Suppressor macrophage treated with lipopolysaccharide for 1 hour (primary cell): Measurements from ENCODE around the gene USP7.
"Not testable (repeated sequence)": the region's sequence is repeated elsewhere in the genome, so short reads cannot be mapped to it uniquely, and the experiment has no call there.

Source experiments
- DNase-seq, 3 donors: peaks; one replicate each; pipeline ENCODE4 v3.0.0-alpha.2; 2020 to 2022

Gene USP7

DNA sequence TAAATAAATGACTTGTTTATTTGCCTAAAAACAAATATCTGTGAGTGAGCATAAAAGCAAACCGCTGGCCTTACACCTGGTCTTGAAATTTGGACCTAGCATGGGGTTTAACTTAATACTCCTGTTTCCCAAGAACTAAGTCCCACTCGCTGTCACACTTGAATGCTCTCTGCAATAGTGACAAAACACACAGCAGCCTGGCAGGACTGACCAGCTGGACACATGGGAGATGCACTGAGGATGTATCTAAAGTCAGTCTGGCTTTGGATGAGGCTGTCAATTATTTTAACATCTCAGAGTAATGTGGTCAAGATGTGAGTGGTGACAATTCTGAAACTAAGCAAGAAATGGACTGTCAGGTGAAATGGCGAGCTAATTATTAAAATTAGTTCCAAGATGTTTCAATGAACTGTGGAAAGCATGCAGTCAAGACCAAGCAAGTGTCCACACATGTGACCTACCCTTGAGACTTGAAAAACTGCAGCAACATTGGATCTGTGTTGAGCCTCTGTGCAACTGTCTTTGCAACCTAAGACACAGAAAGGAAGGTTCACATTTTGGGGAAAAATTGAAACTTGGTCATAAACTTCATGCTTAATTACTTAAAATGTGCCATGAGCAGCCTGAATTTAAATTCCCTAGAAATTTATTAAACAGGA is 64.9 kb downstream of the USP7 start:
- DNase-seq: no peak

- no peak for DNase-seq
Measured at GRCh38 chr16:8894736-8895334, 68.9 kb downstream of the USP7 start.

DNA sequence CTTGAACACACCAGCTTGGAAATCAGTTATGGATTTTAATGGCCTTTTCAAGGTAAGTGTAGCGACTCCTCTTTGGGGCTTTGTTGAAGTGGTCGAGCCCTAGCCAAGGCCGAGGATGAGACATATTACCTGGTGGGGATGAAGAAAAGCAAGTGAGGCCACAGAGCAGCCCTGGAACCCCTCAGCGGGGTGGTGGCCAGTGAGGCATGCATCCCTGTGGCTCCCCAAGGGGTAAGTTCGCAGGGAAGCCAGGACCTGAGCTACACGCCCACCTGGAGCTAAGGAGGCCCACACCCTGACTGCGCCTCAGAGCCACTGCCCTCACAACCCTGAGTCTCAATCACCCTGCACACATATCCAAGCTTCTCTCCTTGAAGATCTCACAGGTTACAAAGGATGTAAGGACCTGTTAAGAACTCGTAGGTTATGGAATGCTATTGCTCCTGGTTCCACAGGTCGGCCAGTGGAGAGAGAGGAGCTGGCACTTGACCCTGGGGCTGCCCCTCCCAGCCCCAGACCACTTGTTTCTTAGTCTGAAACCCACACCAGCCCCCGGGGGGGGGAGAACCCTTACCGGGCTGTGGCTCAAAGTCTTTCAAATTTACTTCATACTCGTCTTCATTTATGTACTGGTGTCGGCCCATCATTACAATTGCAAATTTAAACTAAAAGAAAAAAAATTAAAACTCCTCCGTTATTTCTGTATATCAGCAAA is 69.6 kb downstream of the USP7 start:
- no peak for DNase-seq

DNA sequence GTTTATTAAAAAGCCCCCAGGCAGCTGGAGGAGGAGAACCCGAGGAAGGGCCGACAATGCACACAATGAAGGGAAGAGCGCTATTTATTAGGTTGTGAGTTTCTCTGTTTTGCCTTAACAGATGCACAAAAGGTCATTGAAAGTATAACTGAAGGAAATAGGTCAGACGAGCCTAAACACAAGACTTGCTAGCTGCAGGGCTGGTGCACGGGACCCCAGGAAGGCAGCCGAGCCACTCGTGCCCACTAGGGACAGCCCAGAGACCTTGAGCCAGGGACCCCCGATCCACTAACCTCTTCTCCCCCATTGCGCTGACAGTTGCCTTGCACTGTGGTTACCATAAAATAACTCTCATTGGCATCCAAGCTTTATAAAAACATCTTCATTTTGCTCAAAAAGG is 70.3 kb downstream of the USP7 start:
- DNase-seq: no peak

- no peak for DNase-seq
Measured at GRCh38 chr16:8892101-8892575, 71.6 kb downstream of the USP7 start.

DNA sequence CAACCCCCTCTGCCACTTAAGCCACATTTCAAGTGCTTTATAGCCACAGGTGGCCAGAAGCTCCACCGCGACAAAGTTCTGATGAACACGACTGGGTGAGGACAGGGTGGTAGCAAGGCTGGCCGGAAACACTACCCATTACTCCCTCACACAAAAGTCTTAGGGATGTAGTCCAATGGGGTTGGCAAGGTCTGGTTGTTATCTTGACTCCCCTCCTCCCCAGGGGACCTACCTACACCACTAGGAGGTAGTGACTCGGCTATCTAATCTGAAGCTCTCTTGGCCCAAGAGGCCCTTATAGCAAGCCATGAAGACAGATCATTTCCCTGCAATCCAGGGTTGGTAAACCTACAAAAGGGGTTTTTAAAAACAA is 73.2 kb downstream of the USP7 start:
- DNase-seq: no peak

GRCh38 chr16:8889893-8890548 is 73.7 kb downstream of the USP7 start:
- no peak for DNase-seq

GRCh38 chr16:8888951-8889892 is 74.5 kb downstream of the USP7 start:
- DNase-seq: no peak

DNA sequence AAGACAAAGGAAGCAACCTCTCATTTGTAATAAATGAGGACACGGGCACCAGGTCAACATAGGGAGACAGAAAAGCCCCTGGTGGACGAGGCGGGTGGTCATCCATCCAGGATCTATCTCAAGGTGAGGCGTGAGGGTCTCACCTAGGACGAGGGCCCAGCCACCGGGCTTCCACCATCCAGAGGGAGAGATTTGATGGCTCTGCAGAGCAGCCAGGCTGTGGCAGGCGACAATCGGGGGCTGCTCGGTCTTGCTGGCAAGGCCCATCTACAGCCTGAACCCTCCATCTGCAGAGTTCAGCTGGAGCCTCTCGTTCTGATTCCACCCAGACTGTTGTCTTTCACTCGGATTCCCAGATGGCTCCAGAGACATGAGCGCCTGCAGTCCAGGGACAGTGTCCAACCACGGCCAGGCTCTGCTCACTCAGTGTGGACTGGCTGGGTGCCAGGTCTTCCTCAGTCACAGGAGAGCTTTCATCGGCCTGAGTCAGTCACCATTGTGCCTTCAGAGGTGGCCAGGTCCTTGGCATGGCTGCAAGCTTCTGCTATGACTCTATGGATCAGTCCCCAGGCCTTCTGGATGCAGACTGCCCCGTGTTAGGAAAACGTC is 75.7 kb downstream of the USP7 start:
- no peak for DNase-seq

GRCh38 chr16:8887431-8887765 is 76.3 kb downstream of the USP7 start:
- DNase-seq: no peak

DNA sequence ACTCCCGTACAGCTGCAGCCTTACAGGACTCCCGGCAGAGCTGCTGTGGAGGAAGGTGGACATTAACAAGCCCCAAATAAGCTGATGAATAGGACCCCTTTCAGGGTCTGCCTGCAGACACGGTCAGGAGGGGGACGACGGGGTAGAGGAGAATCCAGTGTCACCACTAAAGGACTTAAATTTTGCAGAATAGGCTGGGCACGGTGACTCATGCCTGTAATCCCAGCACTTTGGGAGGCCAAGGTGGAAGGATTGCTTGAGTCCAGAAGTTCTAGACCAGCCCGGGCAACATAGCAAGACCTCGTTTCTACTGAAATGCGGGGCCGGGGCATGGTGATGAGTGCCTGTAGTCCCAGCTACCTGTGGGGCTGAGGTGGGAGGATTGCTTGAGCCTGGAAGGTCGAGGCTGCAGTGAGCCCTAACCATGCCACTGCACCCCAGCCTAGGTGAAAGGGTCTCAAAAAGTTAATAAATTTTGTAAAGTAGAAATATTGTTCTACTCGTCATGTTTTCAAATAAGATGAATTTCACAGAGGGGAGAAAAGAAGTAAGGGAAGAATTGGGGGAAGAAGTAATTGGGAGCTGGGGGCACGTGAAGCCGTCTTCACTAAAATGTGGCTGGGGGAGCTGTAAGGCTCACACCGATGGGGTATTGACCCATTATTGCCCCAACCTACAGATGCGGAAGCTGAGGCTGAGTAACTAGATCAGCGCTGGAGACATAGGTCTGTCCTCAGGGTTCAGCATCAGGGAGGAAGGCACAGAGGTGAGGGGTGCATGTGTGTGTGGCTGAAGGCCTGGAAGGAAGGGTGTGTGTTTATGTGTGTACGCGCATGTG is 76.9 kb downstream of the USP7 start:
- no peak for DNase-seq

DNA sequence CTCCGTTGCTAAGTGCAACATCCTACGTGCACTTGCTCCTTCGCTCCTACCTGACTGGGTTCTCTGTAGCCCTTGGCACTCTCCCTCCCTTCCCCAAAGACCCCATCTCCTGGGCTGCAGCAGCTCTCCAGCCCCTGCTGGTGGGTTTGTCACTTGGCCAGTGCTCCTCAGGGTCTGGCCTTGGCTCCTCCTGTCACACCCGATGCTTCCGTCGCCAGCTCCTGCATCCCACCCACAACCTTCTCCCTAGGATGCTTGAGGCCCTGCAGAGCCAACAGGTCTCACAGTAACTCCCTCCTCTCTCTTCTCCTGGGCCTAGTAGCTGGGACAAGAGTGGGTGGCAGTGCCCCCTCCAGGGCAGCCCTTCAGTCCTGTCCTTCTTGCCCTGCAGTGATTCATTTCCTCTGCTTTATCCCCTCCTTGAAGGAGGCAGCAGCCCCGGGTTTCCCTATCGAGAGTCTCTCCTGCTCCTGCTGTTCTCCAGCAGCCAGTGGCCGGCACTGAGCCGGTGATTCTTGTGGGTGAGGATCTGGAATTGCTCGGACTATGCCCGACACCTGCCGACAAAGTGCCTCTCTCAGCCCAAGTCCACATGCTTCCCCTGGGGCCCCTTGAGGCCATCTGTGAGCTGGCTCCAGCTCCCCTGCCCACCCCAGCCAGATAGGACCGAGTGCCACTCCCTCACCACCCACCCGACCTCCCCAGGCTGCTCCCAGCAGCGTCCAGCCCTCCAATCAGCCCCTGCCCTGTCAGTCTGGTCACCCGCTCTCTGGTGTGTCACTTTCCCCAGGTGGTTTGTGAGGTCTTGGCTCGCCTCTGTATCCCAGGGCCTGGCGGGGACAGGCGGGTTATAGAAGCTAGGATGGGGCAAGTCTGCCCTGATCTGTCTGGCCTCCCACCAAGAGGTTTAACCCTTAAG is 77.8 kb downstream of the USP7 start:
- peak in 2 of 3 donors; percentile 31 to 37 for DNase-seq

GRCh38 chr16:8882725-8883377 is 80.9 kb downstream of the USP7 start:
- no peak for DNase-seq

DNA sequence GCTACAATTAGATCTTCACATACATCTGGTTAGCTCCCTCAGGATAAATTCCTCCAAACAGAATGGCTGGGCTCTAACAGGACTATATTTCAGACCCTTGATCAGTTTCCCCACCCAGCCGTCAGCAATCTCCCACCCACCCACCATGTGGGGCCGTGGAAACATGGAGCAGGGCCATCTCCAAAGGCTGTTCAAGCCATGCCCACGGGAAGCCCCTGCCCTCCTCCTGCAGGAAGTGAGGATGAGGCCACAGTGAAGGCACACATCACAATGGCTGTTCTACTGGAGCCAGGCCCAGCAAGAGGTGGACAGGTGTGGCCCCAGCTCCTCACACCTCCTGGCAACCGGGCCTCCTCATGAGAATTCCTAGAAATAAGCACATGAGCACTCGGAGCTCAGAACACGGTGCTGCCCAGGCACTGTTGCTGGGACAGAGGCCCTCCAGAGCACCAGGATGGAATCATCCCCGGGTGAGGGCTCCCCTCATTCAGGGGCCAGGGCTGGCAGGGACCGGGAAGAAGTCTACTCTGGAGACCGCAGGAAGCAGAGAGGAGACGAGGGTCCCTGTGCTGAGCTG is 81.6 kb downstream of the USP7 start, which contains the start of gene LITAFD:
Gene LITAFD, plus strand, starts transcription at position 311 of the 577 bp plus-strand sequence. CDS start 2,005 bp downstream, outside the sequence.
- DNase-seq: no peak

- DNase-seq: no peak
Measured at GRCh38 chr16:8880839-8881510, 82.7 kb downstream of the USP7 start.

DNA sequence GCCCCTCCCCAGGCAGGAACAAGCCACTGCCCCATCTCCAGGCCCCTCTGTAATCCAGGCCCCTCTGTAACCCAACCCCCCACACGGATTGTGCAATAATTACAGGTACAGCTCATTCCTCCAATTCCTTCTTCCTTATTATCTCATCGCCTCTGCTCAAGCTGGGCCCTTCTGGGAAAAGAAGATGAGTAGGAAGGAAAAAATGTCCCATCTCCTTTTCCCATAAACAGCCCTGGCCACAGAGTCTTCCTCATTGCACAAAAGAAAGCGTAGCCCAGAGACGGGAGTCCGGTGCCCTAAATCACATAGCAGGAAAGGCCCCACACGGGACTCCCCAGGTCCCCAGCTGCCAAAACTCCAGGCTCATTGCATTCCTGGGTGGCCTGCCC is 85.2 kb downstream of the USP7 start:
- no peak for DNase-seq

- DNase-seq: no peak
Measured at GRCh38 chr16:8877894-8878522, 85.7 kb downstream of the USP7 start.

GRCh38 chr16:8875317-8875716 is 88.4 kb downstream of the USP7 start:
- DNase-seq: not testable (repeated sequence)
